ENCODE data around the gene ULK2.

Gene ULK2
- 22.3 to 31.2 (median 26.3) reads per million in 3 donors for total RNA-seq

DNA sequence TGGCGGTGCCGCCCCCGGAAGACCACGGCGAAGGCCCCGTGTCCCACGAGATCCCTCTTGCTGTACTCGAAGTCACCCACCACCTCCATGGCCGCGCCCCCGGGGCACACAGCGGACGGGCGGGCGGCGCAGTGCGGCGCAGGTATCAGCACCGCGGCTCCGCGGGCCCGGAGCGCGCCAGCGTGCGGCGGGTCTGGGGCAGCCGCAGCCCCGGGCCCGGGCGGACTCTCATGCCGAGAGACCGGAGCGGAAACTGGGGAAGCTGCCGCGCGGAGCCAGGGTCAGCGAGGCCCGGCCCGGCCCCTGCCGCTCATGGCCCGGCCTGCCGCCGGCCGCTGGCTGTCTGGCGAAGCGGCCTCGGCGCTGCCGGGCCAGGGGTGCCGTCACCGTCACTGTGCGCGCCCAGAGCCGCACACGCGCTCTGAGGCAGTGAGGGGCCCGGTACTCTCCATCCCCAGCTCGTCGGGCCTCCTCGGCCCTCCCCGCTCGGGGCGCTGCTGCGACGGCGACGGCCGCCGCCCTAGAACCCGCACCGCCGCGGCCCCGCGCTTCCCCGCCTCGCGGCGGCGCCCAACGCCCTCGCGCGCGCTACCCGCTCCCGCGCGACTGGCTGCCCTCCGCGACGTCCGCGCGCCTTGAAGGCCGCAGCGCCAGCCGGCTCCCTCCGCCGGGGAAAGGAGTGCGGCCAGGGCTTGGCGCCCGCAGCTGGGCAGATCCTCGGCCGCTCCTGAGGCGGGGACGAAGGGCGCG is at the start of gene ULK2:
ULK2 (minus strand) TSS at position 608 of the 750 bp plus-strand sequence; CDS start at position 89, 519 bp downstream.
- H3K36me3 ChIP-seq (ENCODE audit: control insufficient read depth, insufficient read depth, low read length): no peaks in the 10 kb centered on the region
- no peaks in the 10 kb centered on the region for H3K9me3 ChIP-seq (ENCODE audit: control insufficient read depth, low read length)
- DNase-seq: peak in 2 of 3 donors; percentile 11 to 15
- peak within 1 kb of the TSS; percentile 83 for H3K4me3 ChIP-seq (ENCODE audit: insufficient read depth, low read depth, low read length, poor library complexity, severe bottlenecking)
- peak within 1 kb of the TSS; percentile 48 for H3K27ac ChIP-seq (ENCODE audit: insufficient read depth, low read length, poor library complexity, severe bottlenecking)
- no peaks in the 10 kb centered on the region for H3K27me3 ChIP-seq (replicated peaks; ENCODE audit: control insufficient read depth, insufficient read depth, low read length, poor library complexity, severe bottlenecking)
- peaks cover 9% of the 10 kb centered on the region for H3K4me1 ChIP-seq (ENCODE audit: control insufficient read depth, insufficient read depth, low read length, poor library complexity, severe bottlenecking)

DNA sequence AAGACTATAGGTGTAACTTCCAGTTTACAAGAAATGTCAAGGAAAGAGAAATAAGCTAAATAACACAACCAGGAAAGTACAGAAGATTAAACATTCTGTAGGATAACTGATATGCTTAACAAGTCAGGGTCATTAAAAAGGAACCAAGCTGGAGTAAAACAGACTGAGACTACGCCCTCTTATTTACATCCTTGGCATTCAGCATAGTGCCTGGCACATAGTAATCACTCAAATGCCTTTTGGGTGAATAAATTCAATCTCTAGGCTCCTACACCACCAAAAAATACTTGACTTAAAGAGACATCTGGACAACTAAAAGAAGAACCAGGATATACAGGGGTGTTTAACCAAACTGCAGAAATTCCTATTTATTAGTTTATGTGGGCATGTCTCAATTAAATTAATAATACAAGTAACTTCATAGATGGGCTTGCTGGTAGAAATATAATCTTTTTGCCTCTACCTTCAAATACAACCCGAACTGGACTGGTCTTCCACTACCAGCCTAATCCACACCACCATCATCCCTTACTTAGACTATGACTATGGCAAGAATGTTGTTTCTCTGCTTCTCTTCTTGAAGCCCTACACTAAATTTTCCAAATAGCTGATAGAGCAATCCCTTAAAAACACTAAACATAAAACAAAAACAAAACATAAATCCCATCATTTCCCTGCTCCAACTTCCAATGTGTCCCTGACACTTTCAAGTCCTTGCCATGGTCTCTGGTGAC is 47.7 kb upstream of the ULK2 start:
- no peaks in the 10 kb centered on the region for H3K27me3 ChIP-seq (replicated peaks; ENCODE audit: control insufficient read depth, insufficient read depth, low read length, poor library complexity, severe bottlenecking)
- no peak overlapping the region for H3K4me3 ChIP-seq (ENCODE audit: insufficient read depth, low read depth, low read length, poor library complexity, severe bottlenecking)
- peaks cover 56% of the 10 kb centered on the region for H3K36me3 ChIP-seq (ENCODE audit: control insufficient read depth, insufficient read depth, low read length)
- no peak overlapping the region for H3K27ac ChIP-seq (ENCODE audit: insufficient read depth, low read length, poor library complexity, severe bottlenecking)
- no peaks in the 10 kb centered on the region for H3K4me1 ChIP-seq (ENCODE audit: control insufficient read depth, insufficient read depth, low read length, poor library complexity, severe bottlenecking)
- H3K9me3 ChIP-seq (ENCODE audit: control insufficient read depth, low read length): no peaks in the 10 kb centered on the region
- DNase-seq: no peak

GRCh38 chr17:19911033-19911432 is 43.3 kb upstream of the ULK2 start:
- Histone ChIP-seq H3K9me3 (ENCODE audit: control insufficient read depth, low read length) (no peaks in the 10 kb centered on the region), H3K27ac (ENCODE audit: insufficient read depth, low read length, poor library complexity, severe bottlenecking) (no peak overlapping the region), H3K36me3 (ENCODE audit: control insufficient read depth, insufficient read depth, low read length) (peaks cover 49% of the 10 kb centered on the region), H3K27me3 (replicated peaks; ENCODE audit: control insufficient read depth, insufficient read depth, low read length, poor library complexity, severe bottlenecking) (no peaks in the 10 kb centered on the region), H3K4me3 (ENCODE audit: insufficient read depth, low read depth, low read length, poor library complexity, severe bottlenecking) (no peak overlapping the region), H3K4me1 (ENCODE audit: control insufficient read depth, insufficient read depth, low read length, poor library complexity, severe bottlenecking) (no peaks in the 10 kb centered on the region)
- no peak for DNase-seq

- Histone ChIP-seq H3K9me3 (ENCODE audit: control insufficient read depth, low read length) (no peaks in the 10 kb centered on the region), H3K27me3 (replicated peaks; ENCODE audit: control insufficient read depth, insufficient read depth, low read length, poor library complexity, severe bottlenecking) (no peaks in the 10 kb centered on the region), H3K4me1 (ENCODE audit: control insufficient read depth, insufficient read depth, low read length, poor library complexity, severe bottlenecking) (no peaks in the 10 kb centered on the region), H3K27ac (ENCODE audit: insufficient read depth, low read length, poor library complexity, severe bottlenecking) (no peak overlapping the region), H3K36me3 (ENCODE audit: control insufficient read depth, insufficient read depth, low read length) (peaks cover 48% of the 10 kb centered on the region), H3K4me3 (ENCODE audit: insufficient read depth, low read depth, low read length, poor library complexity, severe bottlenecking) (no peak overlapping the region)
- DNase-seq: no peak
Observed at GRCh38 chr17:19909139-19909538, 41.4 kb upstream of the ULK2 start.

DNA sequence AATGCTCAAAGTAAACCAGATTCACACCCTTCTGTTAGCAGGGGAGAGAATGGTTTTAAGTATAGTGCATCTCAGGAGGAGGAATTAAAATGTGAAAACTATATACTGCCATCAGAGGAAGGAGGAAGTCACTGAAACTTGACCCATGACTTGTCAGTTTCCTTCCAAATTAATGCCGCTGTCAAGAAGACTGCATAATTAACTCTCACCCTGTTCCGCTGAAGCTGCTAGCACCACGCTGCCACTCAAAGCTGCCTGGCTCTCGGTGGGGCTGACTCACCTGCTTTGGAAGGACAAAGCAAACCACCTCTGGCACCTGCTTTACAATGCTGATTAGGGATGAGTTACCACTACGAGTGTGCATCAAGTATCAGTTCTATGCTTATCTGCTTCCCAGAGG is 37.8 kb upstream of the ULK2 start:
- no peak for DNase-seq
- peaks cover 45% of the 10 kb centered on the region for H3K36me3 ChIP-seq (ENCODE audit: control insufficient read depth, insufficient read depth, low read length)
- H3K27ac ChIP-seq (ENCODE audit: insufficient read depth, low read length, poor library complexity, severe bottlenecking): no peak overlapping the region
- H3K4me1 ChIP-seq (ENCODE audit: control insufficient read depth, insufficient read depth, low read length, poor library complexity, severe bottlenecking): no peaks in the 10 kb centered on the region
- no peaks in the 10 kb centered on the region for H3K27me3 ChIP-seq (replicated peaks; ENCODE audit: control insufficient read depth, insufficient read depth, low read length, poor library complexity, severe bottlenecking)
- no peaks in the 10 kb centered on the region for H3K9me3 ChIP-seq (ENCODE audit: control insufficient read depth, low read length)
- H3K4me3 ChIP-seq (ENCODE audit: insufficient read depth, low read depth, low read length, poor library complexity, severe bottlenecking): no peak overlapping the region

DNA sequence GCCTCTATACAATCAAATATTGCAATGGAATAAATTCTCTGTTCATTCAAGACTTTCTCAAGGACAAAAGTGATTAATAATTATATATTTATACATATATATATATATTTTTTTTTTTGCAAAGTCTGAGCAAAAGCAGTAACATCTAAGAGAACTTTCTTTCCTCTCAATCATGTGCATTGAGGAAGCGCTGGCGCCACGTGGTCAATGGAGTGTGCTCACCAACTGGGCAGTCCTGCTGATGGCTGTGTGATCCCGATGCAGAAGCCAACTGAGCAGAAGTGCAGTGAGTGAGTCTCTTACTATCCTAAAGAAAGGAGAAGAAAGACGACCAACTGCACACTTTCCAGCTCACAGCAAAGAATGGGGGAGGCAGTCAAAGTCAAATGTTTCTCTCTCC is 37.2 kb upstream of the ULK2 start:
- no peak overlapping the region for H3K4me3 ChIP-seq (ENCODE audit: insufficient read depth, low read depth, low read length, poor library complexity, severe bottlenecking)
- no peaks in the 10 kb centered on the region for H3K9me3 ChIP-seq (ENCODE audit: control insufficient read depth, low read length)
- H3K36me3 ChIP-seq (ENCODE audit: control insufficient read depth, insufficient read depth, low read length): peaks cover 47% of the 10 kb centered on the region
- H3K4me1 ChIP-seq (ENCODE audit: control insufficient read depth, insufficient read depth, low read length, poor library complexity, severe bottlenecking): no peaks in the 10 kb centered on the region
- DNase-seq: no peak
- no peaks in the 10 kb centered on the region for H3K27me3 ChIP-seq (replicated peaks; ENCODE audit: control insufficient read depth, insufficient read depth, low read length, poor library complexity, severe bottlenecking)
- H3K27ac ChIP-seq (ENCODE audit: insufficient read depth, low read length, poor library complexity, severe bottlenecking): no peak overlapping the region

- DNase-seq: no peak
- Histone ChIP-seq H3K4me3 (ENCODE audit: insufficient read depth, low read depth, low read length, poor library complexity, severe bottlenecking) (no peak overlapping the region), H3K4me1 (ENCODE audit: control insufficient read depth, insufficient read depth, low read length, poor library complexity, severe bottlenecking) (no peaks in the 10 kb centered on the region), H3K9me3 (ENCODE audit: control insufficient read depth, low read length) (no peaks in the 10 kb centered on the region), H3K36me3 (ENCODE audit: control insufficient read depth, insufficient read depth, low read length) (peaks cover 47% of the 10 kb centered on the region), H3K27me3 (replicated peaks; ENCODE audit: control insufficient read depth, insufficient read depth, low read length, poor library complexity, severe bottlenecking) (no peaks in the 10 kb centered on the region), H3K27ac (ENCODE audit: insufficient read depth, low read length, poor library complexity, severe bottlenecking) (no peak overlapping the region)
Observed at GRCh38 chr17:19904412-19904811, 36.7 kb upstream of the ULK2 start.

DNA sequence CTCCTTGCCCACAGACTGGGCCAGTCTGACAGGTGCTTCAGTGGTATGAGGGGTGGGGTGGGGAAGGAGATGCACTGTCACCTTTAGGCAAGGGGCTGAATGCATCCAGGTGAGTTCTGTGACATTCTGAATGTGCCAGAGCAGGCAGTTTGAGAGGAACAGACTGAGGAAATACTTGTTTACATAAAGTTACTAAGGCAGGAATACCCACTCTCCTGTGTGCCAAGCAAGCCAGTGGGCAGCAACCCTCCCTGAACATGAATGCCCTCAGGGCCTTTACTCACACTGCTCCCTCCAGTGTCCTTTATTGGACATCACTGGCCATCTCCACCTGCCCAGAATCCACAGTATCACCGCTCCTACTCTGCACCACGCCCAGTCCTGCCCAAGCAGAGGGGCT is 33.1 kb upstream of the ULK2 start:
- peaks cover 30% of the 10 kb centered on the region for H3K36me3 ChIP-seq (ENCODE audit: control insufficient read depth, insufficient read depth, low read length)
- no peaks in the 10 kb centered on the region for H3K9me3 ChIP-seq (ENCODE audit: control insufficient read depth, low read length)
- H3K27me3 ChIP-seq (replicated peaks; ENCODE audit: control insufficient read depth, insufficient read depth, low read length, poor library complexity, severe bottlenecking): no peaks in the 10 kb centered on the region
- no peak for DNase-seq
- no peaks in the 10 kb centered on the region for H3K4me1 ChIP-seq (ENCODE audit: control insufficient read depth, insufficient read depth, low read length, poor library complexity, severe bottlenecking)
- H3K27ac ChIP-seq (ENCODE audit: insufficient read depth, low read length, poor library complexity, severe bottlenecking): no peak overlapping the region
- H3K4me3 ChIP-seq (ENCODE audit: insufficient read depth, low read depth, low read length, poor library complexity, severe bottlenecking): no peak overlapping the region

GRCh38 chr17:19897903-19898302 is 30.2 kb upstream of the ULK2 start:
- Histone ChIP-seq H3K4me3 (ENCODE audit: insufficient read depth, low read depth, low read length, poor library complexity, severe bottlenecking) (no peak overlapping the region), H3K27me3 (replicated peaks; ENCODE audit: control insufficient read depth, insufficient read depth, low read length, poor library complexity, severe bottlenecking) (no peaks in the 10 kb centered on the region), H3K9me3 (ENCODE audit: control insufficient read depth, low read length) (no peaks in the 10 kb centered on the region), H3K27ac (ENCODE audit: insufficient read depth, low read length, poor library complexity, severe bottlenecking) (no peak overlapping the region), H3K36me3 (ENCODE audit: control insufficient read depth, insufficient read depth, low read length) (peaks cover 7% of the 10 kb centered on the region), H3K4me1 (ENCODE audit: control insufficient read depth, insufficient read depth, low read length, poor library complexity, severe bottlenecking) (no peaks in the 10 kb centered on the region)
- no peak for DNase-seq
